WTC11 (cell line): Measurements from ENCODE around the gene ZDHHC6. TPM values are rescaled to one million over a fixed set of nuclear protein-coding genes. Genes with fewer than 3 reads are reported as not detected.

ENCODE experiments used
- ATAC-seq: fragments of 200-7000 bp; cut with Tn5 transposase; 2 replicates; pipeline ENCODE4 v1.10.0; 2021; ENCODE audit warnings: mild to moderate bottlenecking, moderate library complexity
- CTCF ChIA-PET: fragments of 300-600 bp; sonication (Branson Sonifier 250); formaldehyde crosslinking; loops from one replicate; lab custom pipeline; 2021; ENCODE audit warnings: antibody characterized with exemption; lab: Charles Lee
- POLR2A ChIA-PET: fragments of 350-600 bp; sonication (Branson Sonifier 250); formaldehyde crosslinking; loops from one replicate; lab custom pipeline; 2021; ENCODE audit warnings: antibody characterized with exemption; lab: Charles Lee
- DNase-seq: peaks from one replicate; pipeline ENCODE4 v3.0.0; 2021; ENCODE audit warnings: low spot score
- H3K27ac Mint-ChIP-seq: 2 replicates; pipeline ENCODE4 v1.8.0; 2021; ENCODE audit warnings: mixed read lengths
- H3K27me3 Mint-ChIP-seq: 2 replicates; pipeline ENCODE4 v1.8.0; 2021; ENCODE audit warnings: low read depth, mild to moderate bottlenecking, moderate library complexity, mixed read lengths
- H3K36me3 Mint-ChIP-seq: 2 replicates; pipeline ENCODE4 v1.8.0; 2021; ENCODE audit warnings: mixed read lengths
- H3K4me1 Mint-ChIP-seq: 2 replicates; pipeline ENCODE4 v1.8.0; 2022; ENCODE audit warnings: mixed read lengths
- H3K4me3 Mint-ChIP-seq: 2 replicates; pipeline ENCODE4 v1.8.0; 2021; ENCODE audit warnings: mild to moderate bottlenecking, moderate library complexity, mixed read lengths
- H3K9me3 Mint-ChIP-seq: 2 replicates; pipeline ENCODE4 v1.8.0; 2021; ENCODE audit warnings: mixed read lengths
- ARID4B ChIP-seq: sonication (generic); formaldehyde crosslinking; IDR thresholded peaks from 2 replicates; pipeline ENCODE4 v1.8.0; 2023; ENCODE audit warnings: missing genetic modification reagents, mild to moderate bottlenecking, borderline replicate concordance
- ATF3 ChIP-seq: sonication (generic); formaldehyde crosslinking; conservative IDR thresholded peaks from 2 replicates; pipeline ENCODE4 v1.8.1; 2022; ENCODE audit warnings: mild to moderate bottlenecking, missing genetic modification reagents
- CDX4 ChIP-seq: fragments of 250-450 bp; sonication (Bioruptor Pico); IDR thresholded peaks from 2 replicates; pipeline ENCODE4 v1.9.0; 2021; ENCODE audit warnings: moderate library complexity, mild to moderate bottlenecking, inconsistent platforms, borderline replicate concordance
- ETV6 ChIP-seq: sonication (generic); formaldehyde crosslinking; IDR thresholded peaks from 2 replicates; pipeline ENCODE4 v1.8.1; 2022; ENCODE audit warnings: mild to moderate bottlenecking, missing genetic modification reagents
- GABPB1 ChIP-seq: sonication (generic); formaldehyde crosslinking; IDR thresholded peaks from 2 replicates; pipeline ENCODE4 v1.8.1; 2023; ENCODE audit warnings: mild to moderate bottlenecking, missing genetic modification reagents
- HMGXB4 ChIP-seq: sonication (generic); formaldehyde crosslinking; IDR thresholded peaks from 2 replicates; pipeline ENCODE4 v1.8.1; 2023; ENCODE audit warnings: mild to moderate bottlenecking, moderate library complexity, missing genetic modification reagents
- KAT7 ChIP-seq: sonication (generic); formaldehyde crosslinking; IDR thresholded peaks from 2 replicates; pipeline ENCODE4 v1.8.1; 2023; ENCODE audit warnings: missing genetic modification reagents, mild to moderate bottlenecking, borderline replicate concordance
- MLX ChIP-seq: sonication (generic); formaldehyde crosslinking; IDR thresholded peaks from 2 replicates; pipeline ENCODE4 v1.8.1; 2023; ENCODE audit warnings: mild to moderate bottlenecking, missing genetic modification reagents, moderate library complexity
- MXD4 ChIP-seq: fragments of 250-450 bp; sonication (Bioruptor Pico); IDR thresholded peaks from 2 replicates; pipeline ENCODE4 v1.8.0; 2021; ENCODE audit warnings: mild to moderate bottlenecking, moderate library complexity, borderline replicate concordance
- NR1H2 ChIP-seq: sonication (generic); formaldehyde crosslinking; IDR thresholded peaks from 2 replicates; pipeline ENCODE4 v1.9.0; 2021; ENCODE audit warnings: mild to moderate bottlenecking, moderate library complexity, missing genetic modification reagents
- PRRX2 ChIP-seq: fragments of 250-450 bp; sonication (Bioruptor Pico); IDR thresholded peaks from 2 replicates; pipeline ENCODE4 v1.8.0; 2021; ENCODE audit warnings: mild to moderate bottlenecking
- RELA ChIP-seq: sonication (generic); formaldehyde crosslinking; IDR thresholded peaks from 2 replicates; pipeline ENCODE4 v1.8.1; 2022; ENCODE audit warnings: missing genetic modification reagents, mild to moderate bottlenecking, borderline replicate concordance
- STAT6 ChIP-seq: sonication (generic); formaldehyde crosslinking; conservative IDR thresholded peaks from 2 replicates; pipeline ENCODE4 v1.8.1; 2023; ENCODE audit warnings: mild to moderate bottlenecking, low read depth, missing genetic modification reagents, moderate library complexity
- TCF7 ChIP-seq: sonication (generic); formaldehyde crosslinking; IDR thresholded peaks from 2 replicates; pipeline ENCODE4 v1.8.0; 2022; ENCODE audit warnings: mild to moderate bottlenecking, low read depth, missing genetic modification reagents, moderate library complexity
- TEAD1 ChIP-seq: sonication (generic); formaldehyde crosslinking; IDR thresholded peaks from 2 replicates; pipeline ENCODE4 v1.8.0; 2022; ENCODE audit warnings: mild to moderate bottlenecking, missing genetic modification reagents
- TP53 ChIP-seq: sonication (generic); formaldehyde crosslinking; IDR thresholded peaks from 2 replicates; pipeline ENCODE4 v1.8.1; 2023; ENCODE audit warnings: mild to moderate bottlenecking, missing genetic modification reagents
- ZBTB21 ChIP-seq: sonication (generic); formaldehyde crosslinking; IDR thresholded peaks from 2 replicates; pipeline ENCODE4 v1.8.1; 2023; ENCODE audit warnings: mild to moderate bottlenecking, missing genetic modification reagents, borderline replicate concordance
- ZNF138 ChIP-seq: sonication (generic); formaldehyde crosslinking; conservative IDR thresholded peaks from 2 replicates; pipeline ENCODE4 v1.8.1; 2022; ENCODE audit warnings: mild to moderate bottlenecking, moderate library complexity, missing genetic modification reagents
- ZNF219 ChIP-seq: sonication (generic); formaldehyde crosslinking; IDR thresholded peaks from 2 replicates; pipeline ENCODE4 v1.8.0; 2023; ENCODE audit warnings: missing genetic modification reagents, mild to moderate bottlenecking, borderline replicate concordance
- ZNF232 ChIP-seq: sonication (generic); formaldehyde crosslinking; IDR thresholded peaks from 2 replicates; pipeline ENCODE4 v1.8.0; 2022; ENCODE audit warnings: mild to moderate bottlenecking, missing genetic modification reagents
- ZNF416 ChIP-seq: fragments of 250-450 bp; sonication (Bioruptor Pico); IDR thresholded peaks from 2 replicates; pipeline ENCODE4 v1.9.0; 2021; ENCODE audit warnings: mild to moderate bottlenecking, inconsistent platforms
- ZNF512 ChIP-seq: sonication (generic); formaldehyde crosslinking; IDR thresholded peaks from 2 replicates; pipeline ENCODE4 v1.8.1; 2022; ENCODE audit warnings: missing genetic modification reagents, borderline replicate concordance
- total RNA-seq: library from RNA; stranded (reverse); gene quantifications from 3 replicates; pipeline ENCODE4 v1.2.3, GENCODE V29; 2021

Gene ZDHHC6
- total RNA-seq, 1 experiment from 2014 or later: 22.1 TPM

GRCh38 chr10:112442063-112442462 is 4.7 kb downstream of the ZDHHC6 start (continued):
- TF ChIP-seq KAT7 (CRISPR knock-in tag) (no peak), MXD4 (no peak), ZNF512 (CRISPR knock-in tag) (no peak), GABPB1 (CRISPR knock-in tag) (no peak)

- Mint-ChIP-seq H3K4me3 (no peak overlapping the region), H3K9me3 (no peaks in the 10 kb centered on the region), H3K27ac (no peak overlapping the region), H3K4me1 (peaks cover 9% of the 10 kb centered on the region), H3K36me3 (peaks cover 47% of the 10 kb centered on the region), H3K27me3 (no peaks in the 10 kb centered on the region; the same call in 1 of the 2 replicates)
- DNase-seq (no peak), ATAC-seq (no peak)
- POLR2A ChIA-PET: no interaction called here
- TF ChIP-seq ZNF416 (CRISPR knock-in tag) (no peak), TEAD1 (CRISPR knock-in tag) (no peak), ZNF232 (CRISPR knock-in tag) (no peak), ETV6 (CRISPR knock-in tag) (no peak)
- CTCF ChIA-PET: interaction anchor here (1.4 kb wide), 1 partner anchor 31 kb away, joined by 4 read pairs; no protein-coding TSS in a partner anchor
These were observed 5.2 kb downstream of the ZDHHC6 start for GRCh38 chr10:112441520-112441919.

GRCh38 chr10:112438356-112438755 is 8.4 kb downstream of the ZDHHC6 start:
- H3K4me3 Mint-ChIP-seq: no peak overlapping the region
- DNase-seq (no peak), ATAC-seq (no peak)
- no peaks in the 10 kb centered on the region for H3K27me3 Mint-ChIP-seq
- H3K4me1 Mint-ChIP-seq: no peaks in the 10 kb centered on the region
- peaks cover 41% of the 10 kb centered on the region for H3K36me3 Mint-ChIP-seq
- ChIA-PET CTCF (no interaction called here), POLR2A (no interaction called here)
- H3K9me3 Mint-ChIP-seq: no peaks in the 10 kb centered on the region
- H3K27ac Mint-ChIP-seq: no peak overlapping the region
- TF ChIP-seq TP53 (CRISPR knock-in tag) (no peak), ATF3 (CRISPR knock-in tag) (no peak), KAT7 (CRISPR knock-in tag) (no peak), RELA (CRISPR knock-in tag) (no peak), PRRX2 (CRISPR knock-in tag) (no peak), ZNF138 (CRISPR knock-in tag) (no peak), ARID4B (CRISPR knock-in tag) (no peak), ETV6 (CRISPR knock-in tag) (no peak), TCF7 (CRISPR knock-in tag) (no peak), ZNF219 (CRISPR knock-in tag) (no peak), HMGXB4 (CRISPR knock-in tag) (no peak), MLX (CRISPR knock-in tag) (no peak), STAT6 (CRISPR knock-in tag) (no peak), ZBTB21 (no peak), NR1H2 (CRISPR knock-in tag) (no peak), ZNF416 (CRISPR knock-in tag) (no peak), CDX4 (CRISPR knock-in tag) (no peak)
